ENCODE measurements around the gene C2orf69. TPM values are rescaled to one million over a fixed set of nuclear protein-coding genes. Genes with fewer than 3 reads are reported as not detected.

Gene C2orf69
- total and polyA plus RNA-seq, 8 donors: 3.5 to 8.3 (median 7.0) TPM

Other genes with a start within 250 kb of the C2orf69 start
- gene FTCDNL1, start 60.1 kb upstream of the C2orf69 start, total RNA-seq: 1 to 10 TPM; 1.3 to 3.2 (median 1.6) TPM
- 1 to 10 TPM in 1 of 2 donors, under 1 TPM in 1; 0.53 to 1.3 TPM for gene FTCDNL1, start 60.1 kb upstream of the C2orf69 start, polyA plus RNA-seq
- 1 to 10 TPM; 2.0 to 4.9 (median 2.5) TPM for gene TYW5, start 44.2 kb downstream of the C2orf69 start, total RNA-seq
- gene TYW5, start 44.2 kb downstream of the C2orf69 start, polyA plus RNA-seq: 1 to 10 TPM; 2.2 to 3.0 TPM
- gene MAIP1, start 44.3 kb downstream of the C2orf69 start, total RNA-seq: 1 to 10 TPM; 3.6 to 8.8 (median 6.4) TPM
- 1 to 10 TPM; 3.7 to 8.4 TPM for gene MAIP1, start 44.3 kb downstream of the C2orf69 start, polyA plus RNA-seq